Fibroblast of skin of back (primary cell): ENCODE results near the gene HNMT.
"Not testable (repeated sequence)": the region's sequence is repeated elsewhere in the genome, so short reads cannot be mapped to it uniquely, and the experiment has no call there.

Source experiments
- DNase-seq: peaks from one replicate; pipeline ENCODE4 v3.0.0-alpha.2; 2013

The HNMT gene

GRCh38 chr2:138012968-138013367 lies 48.7 kb downstream of the HNMT start:
- DNase-seq = no peak

DNA sequence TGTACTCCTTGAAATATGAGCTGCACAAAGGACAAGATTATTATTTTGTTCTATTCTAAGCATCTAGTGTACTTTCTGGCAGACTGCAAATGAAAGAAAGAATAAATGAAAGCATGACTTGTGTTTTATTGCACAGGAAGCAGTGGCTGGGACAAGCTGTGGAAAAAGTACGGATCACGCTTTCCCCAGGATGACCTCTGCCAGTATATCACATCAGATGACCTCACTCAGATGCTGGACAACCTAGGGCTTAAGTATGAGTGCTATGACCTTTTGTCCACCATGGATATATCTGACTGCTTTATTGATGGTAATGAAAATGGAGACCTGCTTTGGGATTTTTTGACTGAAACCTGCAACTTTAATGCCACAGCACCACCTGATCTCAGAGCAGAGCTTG lies 49.4 kb downstream of the HNMT start:
- no peak for DNase-seq

- no peak for DNase-seq
Observed at GRCh38 chr2:138015494-138015893, 51.2 kb downstream of the HNMT start.

GRCh38 chr2:138016351-138017087 lies 52.2 kb downstream of the HNMT start:
- no peak for DNase-seq

DNA sequence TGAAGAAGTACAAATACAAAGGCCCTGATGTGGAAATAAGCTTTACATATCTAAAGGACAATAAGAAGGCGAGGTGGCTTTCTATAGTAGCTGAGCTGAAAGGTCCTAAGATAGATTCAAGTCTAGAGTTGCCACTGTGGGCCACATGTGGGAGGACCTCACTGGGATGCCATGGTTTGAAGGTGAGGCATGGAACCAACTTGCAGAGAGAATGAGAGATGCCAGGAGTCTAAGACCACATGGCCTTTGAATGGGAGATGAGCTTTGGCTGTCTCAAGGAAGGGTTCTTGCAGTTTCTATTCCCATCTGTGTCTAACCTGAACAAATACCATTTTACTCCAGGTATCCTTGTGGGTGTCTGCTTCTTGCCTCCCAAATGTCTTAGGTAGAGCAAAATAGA lies 53.6 kb downstream of the HNMT start:
- DNase-seq = no peak

DNA sequence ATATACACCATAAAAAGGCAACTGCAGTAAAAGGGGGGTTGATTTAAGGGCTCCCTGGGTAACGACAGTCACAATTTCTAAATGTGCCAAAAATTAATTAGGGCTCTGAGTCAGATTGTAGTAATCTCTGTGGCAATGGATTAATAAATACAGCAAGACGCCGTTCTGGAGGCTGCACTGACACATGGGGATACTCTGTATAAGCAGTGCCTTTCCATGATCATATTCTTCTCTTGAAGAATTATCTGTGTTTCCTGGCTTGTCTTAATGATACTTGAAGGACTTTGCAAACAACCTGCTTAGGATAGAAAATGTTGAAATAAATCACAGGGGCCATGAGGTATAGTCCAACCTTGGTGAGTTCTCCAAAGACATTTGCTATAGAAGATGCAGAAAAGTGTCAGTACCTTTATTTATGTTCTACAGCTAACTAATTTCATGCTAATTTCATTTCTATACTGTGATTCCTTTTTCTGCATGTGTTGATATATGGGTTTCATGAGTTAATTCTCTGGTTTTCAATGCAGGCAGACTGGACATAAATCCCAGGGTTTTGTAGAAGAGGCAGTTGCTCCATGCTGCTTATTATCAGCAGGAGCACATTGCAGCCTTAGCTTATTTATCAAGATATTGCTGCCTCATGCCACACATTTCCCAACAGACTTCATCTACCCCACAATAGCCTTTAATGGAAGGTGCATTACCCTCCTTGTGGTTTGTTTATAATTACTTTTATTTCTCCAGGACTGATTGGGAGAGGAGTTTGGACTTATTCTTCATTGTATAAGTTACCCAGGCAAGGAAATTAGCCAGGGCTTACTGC lies 54.8 kb downstream of the HNMT start:
- DNase-seq = no peak

DNA sequence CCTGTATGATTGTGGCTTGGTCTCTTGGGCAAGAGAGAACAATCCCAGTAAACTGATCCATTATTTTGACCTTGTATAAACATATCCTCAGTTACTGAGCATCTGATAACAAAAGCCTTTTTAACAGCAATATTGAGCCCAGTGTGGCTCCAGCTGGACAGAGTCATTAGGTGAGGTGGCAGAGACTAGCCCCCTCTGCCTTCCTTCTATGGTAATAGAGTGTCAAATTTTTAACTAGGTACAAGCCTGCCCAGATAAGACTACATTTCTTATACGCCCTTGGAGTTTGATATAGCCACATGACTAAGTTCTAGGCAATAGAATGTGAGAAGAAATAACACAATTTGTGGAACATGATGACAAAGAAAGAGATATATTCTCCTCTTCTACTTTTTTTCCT lies 56.2 kb downstream of the HNMT start:
- DNase-seq = no peak

DNA sequence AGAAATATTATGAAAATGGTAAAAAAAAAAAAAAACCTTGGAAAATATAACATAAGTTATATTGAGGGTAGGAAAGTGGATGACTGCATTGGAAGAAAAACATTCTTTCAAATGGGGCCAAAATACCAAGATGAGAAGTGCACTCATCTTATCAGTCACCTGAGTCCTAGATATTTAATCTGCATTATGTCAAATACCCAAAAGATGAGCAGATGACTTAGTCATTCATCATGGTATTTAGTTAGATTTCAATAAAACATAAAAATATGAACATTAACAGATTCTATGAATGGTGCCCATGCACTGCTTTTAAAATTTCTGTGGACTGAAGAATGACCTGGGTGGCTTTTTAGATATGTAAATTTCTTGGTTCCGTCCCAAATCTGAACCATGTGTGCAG lies 56.9 kb downstream of the HNMT start:
- no peak for DNase-seq

GRCh38 chr2:138023298-138023697 lies 59.0 kb downstream of the HNMT start:
- no peak for DNase-seq

DNA sequence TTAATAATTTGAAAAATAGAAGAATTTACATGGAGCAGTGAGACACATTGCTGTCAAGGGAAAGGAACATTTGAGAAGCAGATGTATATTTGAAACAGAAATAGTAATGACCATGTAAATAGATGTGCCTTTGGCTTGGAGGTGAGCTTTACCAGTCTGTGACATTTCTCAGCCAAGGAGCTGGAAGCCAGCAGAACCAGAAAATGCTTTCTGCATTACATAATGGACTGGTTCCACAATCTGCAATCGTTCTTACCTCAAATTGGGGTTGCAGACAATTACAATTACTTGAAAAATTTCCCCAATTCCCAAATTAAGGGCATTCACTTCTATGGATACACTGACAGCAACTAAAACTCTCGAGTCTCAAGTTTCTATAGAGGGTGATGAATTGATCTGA lies 59.7 kb downstream of the HNMT start:
- DNase-seq = no peak

GRCh38 chr2:138026111-138027020 lies 62.1 kb downstream of the HNMT start:
- no peak for DNase-seq

- no peak for DNase-seq
Observed at GRCh38 chr2:138028538-138028937, 64.3 kb downstream of the HNMT start.

DNA sequence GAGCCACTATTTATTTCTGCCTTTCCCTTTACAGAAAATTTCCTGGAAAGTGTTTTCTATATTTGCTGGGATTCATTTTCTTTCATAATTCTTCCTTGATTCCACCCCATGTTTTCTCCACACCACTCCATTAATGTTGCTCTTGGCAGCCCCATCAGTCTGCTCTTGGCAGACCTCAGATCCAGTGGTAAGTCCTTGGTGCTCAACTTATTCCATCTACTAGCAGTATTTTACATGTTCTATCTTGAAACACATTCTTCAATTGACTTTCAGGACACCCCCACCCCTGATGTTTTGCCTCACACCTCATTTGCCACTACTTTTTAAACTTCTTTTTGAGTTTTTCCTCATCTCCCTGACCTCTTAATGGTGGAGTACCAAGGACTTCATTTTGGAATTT lies 65.0 kb downstream of the HNMT start:
- DNase-seq = peak; percentile 47

DNA sequence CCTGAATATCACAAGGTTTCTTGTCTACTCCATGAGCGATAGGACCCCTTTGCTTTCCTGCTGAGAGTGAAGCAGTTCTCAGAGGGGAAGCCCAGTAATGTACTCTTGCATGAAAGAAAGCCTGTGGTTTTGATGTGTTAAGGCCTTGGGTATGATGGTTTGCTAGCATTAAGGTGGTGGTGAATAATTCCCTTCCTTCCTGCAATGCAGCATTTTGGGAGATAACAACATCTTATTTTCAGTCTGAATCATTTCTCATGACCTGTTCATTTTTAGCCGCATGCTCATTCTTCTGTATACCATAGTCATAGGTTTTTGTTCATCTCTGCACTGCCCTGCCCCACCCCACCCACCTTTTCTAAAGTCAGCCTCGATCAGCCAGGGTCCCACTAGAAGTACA lies 66.2 kb downstream of the HNMT start:
- DNase-seq = peak; percentile 72

DNA sequence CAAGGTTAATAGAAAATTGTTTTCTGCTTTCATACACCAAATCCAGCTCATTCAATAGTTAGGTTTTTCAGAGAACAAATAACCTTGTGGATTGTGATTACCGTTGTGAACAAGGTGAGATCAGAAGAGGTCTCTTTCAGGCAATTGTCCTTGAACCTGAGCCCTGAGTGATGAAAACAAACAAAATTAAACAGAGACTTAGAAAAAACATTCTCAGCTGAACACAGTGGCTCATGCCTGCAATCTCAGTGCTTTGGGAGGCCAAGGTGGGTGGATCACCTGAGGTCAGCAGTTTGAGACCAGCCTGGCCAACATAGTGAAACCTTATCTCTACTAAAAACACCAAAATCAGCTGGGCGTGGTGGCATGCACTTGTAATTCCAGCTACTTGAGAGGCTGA lies 68.1 kb downstream of the HNMT start:
- no peak for DNase-seq

GRCh38 chr2:138034536-138034935 lies 70.3 kb downstream of the HNMT start:
- peak; percentile 29 for DNase-seq

DNA sequence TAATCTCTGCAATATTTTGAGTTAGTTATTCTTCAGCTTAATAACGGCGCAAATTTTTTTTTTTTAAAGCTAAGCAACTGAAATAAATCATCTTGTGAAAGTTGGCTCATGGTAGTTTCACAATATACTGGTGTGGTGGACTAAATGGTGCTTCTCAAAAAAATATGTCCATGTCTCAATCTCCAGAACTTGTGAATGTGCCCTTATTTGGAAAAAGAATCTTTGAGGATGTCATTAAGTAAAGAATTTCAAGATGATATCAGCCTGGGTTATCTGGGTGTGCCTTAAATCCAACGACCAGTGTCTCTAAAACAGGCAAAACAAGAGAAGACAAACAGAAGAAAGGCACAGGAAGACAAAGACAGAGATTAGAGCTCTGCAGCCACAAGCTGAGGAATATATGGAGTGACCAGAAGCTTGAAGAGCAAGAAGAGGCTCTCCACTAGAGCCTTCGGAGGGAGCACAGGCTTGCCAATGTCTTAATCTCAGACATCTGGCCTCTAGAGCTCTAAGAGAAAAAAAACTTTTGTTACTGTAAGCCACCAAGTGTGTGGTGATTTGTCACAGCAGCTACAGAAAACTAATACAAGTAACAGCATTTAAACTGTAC lies 71.4 kb downstream of the HNMT start:
- DNase-seq = peak; percentile 83

- DNase-seq = no peak
Observed at GRCh38 chr2:138036522-138036921, 72.2 kb downstream of the HNMT start.

DNA sequence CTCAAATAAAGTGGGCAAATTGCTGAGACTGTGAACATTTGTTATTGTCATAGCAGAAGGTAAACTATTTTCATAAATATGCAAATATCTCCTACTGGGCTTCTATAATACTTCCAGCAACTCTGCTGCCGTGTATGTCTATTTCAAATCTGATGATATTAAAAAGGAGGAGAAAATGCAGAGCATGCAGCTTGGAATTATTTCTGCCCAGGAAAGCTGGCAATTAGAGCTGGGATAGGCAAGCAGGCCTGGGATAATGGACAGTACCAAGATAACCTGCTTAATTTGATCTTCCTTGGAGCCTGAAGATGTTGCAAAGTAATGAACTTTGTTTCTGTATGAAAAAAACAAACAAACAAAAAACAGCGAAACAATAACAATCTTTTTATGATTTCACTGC lies 72.8 kb downstream of the HNMT start:
- DNase-seq = no peak

GRCh38 chr2:138040616-138041015 lies 76.3 kb downstream of the HNMT start:
- no peak for DNase-seq

GRCh38 chr2:138042311-138042710 lies 78.0 kb downstream of the HNMT start:
- no peak for DNase-seq

DNA sequence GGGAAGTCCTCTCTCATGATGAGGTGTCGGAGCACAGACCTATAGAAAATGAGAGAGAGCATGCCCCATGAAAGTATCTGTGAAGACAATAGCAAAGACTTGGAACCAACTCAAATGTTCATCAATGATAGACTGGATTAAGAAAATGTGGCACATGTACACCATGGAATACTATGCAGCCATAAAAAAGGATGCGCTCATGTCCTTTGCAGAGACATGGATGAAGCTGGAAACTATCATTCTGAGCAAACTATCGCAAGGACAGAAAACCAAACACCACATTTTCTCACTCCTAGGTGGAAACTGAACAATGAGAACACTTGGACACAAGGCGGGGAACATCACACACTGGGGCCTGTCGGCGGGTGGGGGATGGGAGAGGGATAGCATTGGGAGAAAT lies 79.3 kb downstream of the HNMT start:
- DNase-seq = not testable (repeated sequence)

DNA sequence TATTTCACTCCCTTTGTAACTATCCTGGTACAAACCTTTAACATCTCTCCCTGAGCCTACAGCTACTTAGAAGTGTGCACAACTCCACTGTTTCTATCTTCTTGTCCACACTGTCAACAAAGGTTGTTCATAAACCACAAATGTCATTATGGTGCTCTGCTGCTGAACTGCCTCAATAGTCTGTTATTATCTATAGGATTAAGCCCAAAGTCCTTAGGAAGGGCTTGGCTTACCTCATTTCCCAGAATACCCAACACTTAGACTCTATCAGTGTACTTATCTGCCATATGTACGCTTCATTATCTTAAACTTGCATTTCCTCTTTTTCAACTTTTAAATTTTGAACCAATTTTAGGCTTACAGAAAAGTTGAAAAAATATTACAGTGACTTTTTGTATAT lies 94.2 kb downstream of the HNMT start:
- no peak for DNase-seq
